HepG2 (cell line): ENCODE measurements around the gene REM2. TPM values are rescaled to one million over a fixed set of nuclear protein-coding genes. Genes with fewer than 3 reads are reported as not detected.

ENCODE experiments used
- BCLAF1 ChIP-seq: fragments of 450-650 bp; IDR thresholded peaks from 2 replicates; pipeline ENCODE4 v1.6.1; 2017; ENCODE audit warnings: mild to moderate bottlenecking
- JDP2 ChIP-seq: sonication (generic); formaldehyde crosslinking; IDR thresholded peaks from 2 replicates; pipeline ENCODE4 v1.8.1; 2022; ENCODE audit warnings: missing genetic modification reagents, borderline replicate concordance
- NCOA1 ChIP-seq: sonication (generic); formaldehyde crosslinking; IDR thresholded peaks from 2 replicates; pipeline ENCODE4 v1.9.0; 2021; ENCODE audit warnings: missing genetic modification reagents
- PTBP1 ChIP-seq: fragments of 200-400 bp; formaldehyde crosslinking; IDR thresholded peaks from 2 replicates; pipeline ENCODE4 v1.6.1; 2018; ENCODE audit warnings: low read length, low read depth; ENCODE audit not compliant: poor library complexity, severe bottlenecking
- SALL2 ChIP-seq: sonication (generic); formaldehyde crosslinking; IDR thresholded peaks from 2 replicates; pipeline ENCODE4 v1.8.1; 2023; ENCODE audit warnings: mild to moderate bottlenecking, missing genetic modification reagents, inconsistent platforms
- SMC3 ChIP-seq: IDR thresholded peaks from 2 replicates; pipeline ENCODE4 v1.6.1; 2011; ENCODE audit warnings: low read length, improper control_type of control experiment
- SRSF9 ChIP-seq: fragments of 200-400 bp; formaldehyde crosslinking; IDR thresholded peaks from 2 replicates; pipeline ENCODE4 v1.6.1; 2018; ENCODE audit warnings: borderline replicate concordance, mild to moderate bottlenecking, low read depth, low read length; ENCODE audit not compliant: insufficient read depth, poor library complexity, severe bottlenecking
- TAF1 ChIP-seq: sonication (generic); formaldehyde crosslinking; IDR thresholded peaks from 2 replicates; pipeline ENCODE4 v1.4.0; 2020; ENCODE audit warnings: missing genetic modification reagents
- ZNF777 ChIP-seq: sonication (generic); formaldehyde crosslinking; IDR thresholded peaks from 2 replicates; pipeline ENCODE4 v1.4.0; 2020; ENCODE audit warnings: missing genetic modification reagents
- polyA plus RNA-seq, 8 experiments: library from polyadenylated mRNA; depleted of rRNA in 3 of 8; stranded (reverse) in 7 of 8; unstranded in 1 of 8; fragments of >200 nt; fragmentation: Illumina TruSeq in 4 of 8; extraction: Trizol in 4 of 8; gene quantifications; 2 replicates each; pipeline versions ENCODE4 v1.2.1 to v1.2.3, GENCODE V29; 2011 to 2016; ENCODE audit warnings: low read depth in 4 of 8, missing spikeins in 1 of 8, mixed read lengths in 1 of 8; ENCODE audit not compliant: insufficient read depth in 1 of 8
- total RNA-seq, 5 experiments: library from RNA; depleted of rRNA; stranded (reverse); fragments of >200 nt; fragmentation: Illumina TruSeq; extraction: Trizol; gene quantifications; 2 replicates each; pipeline ENCODE4 v1.2.3, GENCODE V29; 2016; ENCODE audit warnings: low read depth in 1 of 5
- TF ChIP-seq, protein P1 (sequence below): sonication (generic); formaldehyde crosslinking; IDR thresholded peaks from 2 replicates; pipeline ENCODE4 v1.5.0; 2020; ENCODE audit warnings: mild to moderate bottlenecking, missing genetic modification reagents
- TF ChIP-seq, protein P2 (sequence below), 2 experiments: IDR thresholded peaks; 2 replicates each; pipeline ENCODE4 v1.6.1; 2011 to 2012; ENCODE audit warnings: low read length in 2 of 2, borderline replicate concordance in 1 of 2, low read depth in 1 of 2, mild to moderate bottlenecking in 1 of 2, moderate library complexity in 1 of 2
- TF ChIP-seq, protein P3 (sequence below): sonication (generic); formaldehyde crosslinking; IDR thresholded peaks from 2 replicates; pipeline ENCODE4 v1.4.0; 2020; ENCODE audit warnings: mild to moderate bottlenecking, low read depth, missing genetic modification reagents
- TF ChIP-seq, protein P4 (sequence below): sonication (generic); formaldehyde crosslinking; IDR thresholded peaks from 2 replicates; pipeline ENCODE4 v1.5.0; 2020; ENCODE audit warnings: missing genetic modification reagents
- TF ChIP-seq, protein P5 (sequence below): sonication (generic); formaldehyde crosslinking; IDR thresholded peaks from 2 replicates; pipeline ENCODE4 v1.9.0; 2021; ENCODE audit warnings: missing genetic modification reagents, mild to moderate bottlenecking, borderline replicate concordance

Gene REM2
- total and polyA plus RNA-seq, 2 of the 13 experiments (the other 11 are each of a cell fraction or from before 2014, with no cell fraction given) = 0.20 TPM; not detected in 1

- TF ChIP-seq, protein P1, sequence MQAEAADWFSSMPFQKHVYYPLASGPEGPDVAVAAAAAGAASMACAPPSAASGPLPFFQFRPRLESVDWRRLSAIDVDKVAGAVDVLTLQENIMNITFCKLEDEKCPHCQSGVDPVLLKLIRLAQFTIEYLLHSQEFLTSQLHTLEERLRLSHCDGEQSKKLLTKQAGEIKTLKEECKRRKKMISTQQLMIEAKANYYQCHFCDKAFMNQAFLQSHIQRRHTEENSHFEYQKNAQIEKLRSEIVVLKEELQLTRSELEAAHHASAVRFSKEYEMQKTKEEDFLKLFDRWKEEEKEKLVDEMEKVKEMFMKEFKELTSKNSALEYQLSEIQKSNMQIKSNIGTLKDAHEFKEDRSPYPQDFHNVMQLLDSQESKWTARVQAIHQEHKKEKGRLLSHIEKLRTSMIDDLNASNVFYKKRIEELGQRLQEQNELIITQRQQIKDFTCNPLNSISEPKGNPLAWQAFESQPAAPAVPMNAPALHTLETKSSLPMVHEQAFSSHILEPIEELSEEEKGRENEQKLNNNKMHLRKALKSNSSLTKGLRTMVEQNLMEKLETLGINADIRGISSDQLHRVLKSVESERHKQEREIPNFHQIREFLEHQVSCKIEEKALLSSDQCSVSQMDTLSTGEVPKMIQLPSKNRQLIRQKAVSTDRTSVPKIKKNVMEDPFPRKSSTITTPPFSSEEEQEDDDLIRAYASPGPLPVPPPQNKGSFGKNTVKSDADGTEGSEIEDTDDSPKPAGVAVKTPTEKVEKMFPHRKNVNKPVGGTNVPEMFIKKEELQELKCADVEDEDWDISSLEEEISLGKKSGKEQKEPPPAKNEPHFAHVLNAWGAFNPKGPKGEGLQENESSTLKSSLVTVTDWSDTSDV (CRISPR knock-in tag) = no peak
- TF ChIP-seq ZNF777 (CRISPR knock-in tag) = peak; percentile 100
- no peak for TF ChIP-seq NCOA1 (CRISPR knock-in tag)
- TF ChIP-seq PTBP1 = no peak
- peak; percentile 42 for TF ChIP-seq TAF1 (CRISPR knock-in tag)
- TF ChIP-seq, protein P2, sequence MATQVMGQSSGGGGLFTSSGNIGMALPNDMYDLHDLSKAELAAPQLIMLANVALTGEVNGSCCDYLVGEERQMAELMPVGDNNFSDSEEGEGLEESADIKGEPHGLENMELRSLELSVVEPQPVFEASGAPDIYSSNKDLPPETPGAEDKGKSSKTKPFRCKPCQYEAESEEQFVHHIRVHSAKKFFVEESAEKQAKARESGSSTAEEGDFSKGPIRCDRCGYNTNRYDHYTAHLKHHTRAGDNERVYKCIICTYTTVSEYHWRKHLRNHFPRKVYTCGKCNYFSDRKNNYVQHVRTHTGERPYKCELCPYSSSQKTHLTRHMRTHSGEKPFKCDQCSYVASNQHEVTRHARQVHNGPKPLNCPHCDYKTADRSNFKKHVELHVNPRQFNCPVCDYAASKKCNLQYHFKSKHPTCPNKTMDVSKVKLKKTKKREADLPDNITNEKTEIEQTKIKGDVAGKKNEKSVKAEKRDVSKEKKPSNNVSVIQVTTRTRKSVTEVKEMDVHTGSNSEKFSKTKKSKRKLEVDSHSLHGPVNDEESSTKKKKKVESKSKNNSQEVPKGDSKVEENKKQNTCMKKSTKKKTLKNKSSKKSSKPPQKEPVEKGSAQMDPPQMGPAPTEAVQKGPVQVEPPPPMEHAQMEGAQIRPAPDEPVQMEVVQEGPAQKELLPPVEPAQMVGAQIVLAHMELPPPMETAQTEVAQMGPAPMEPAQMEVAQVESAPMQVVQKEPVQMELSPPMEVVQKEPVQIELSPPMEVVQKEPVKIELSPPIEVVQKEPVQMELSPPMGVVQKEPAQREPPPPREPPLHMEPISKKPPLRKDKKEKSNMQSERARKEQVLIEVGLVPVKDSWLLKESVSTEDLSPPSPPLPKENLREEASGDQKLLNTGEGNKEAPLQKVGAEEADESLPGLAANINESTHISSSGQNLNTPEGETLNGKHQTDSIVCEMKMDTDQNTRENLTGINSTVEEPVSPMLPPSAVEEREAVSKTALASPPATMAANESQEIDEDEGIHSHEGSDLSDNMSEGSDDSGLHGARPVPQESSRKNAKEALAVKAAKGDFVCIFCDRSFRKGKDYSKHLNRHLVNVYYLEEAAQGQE (IDR thresholded peaks at IDR 0.05; ENCODE audit: borderline replicate concordance in 1 of 2, low read depth in 1 of 2, low read length in 2 of 2) = no peak
- no peak for TF ChIP-seq SMC3
- no peak for TF ChIP-seq JDP2 (CRISPR knock-in tag)
- TF ChIP-seq, protein P3, sequence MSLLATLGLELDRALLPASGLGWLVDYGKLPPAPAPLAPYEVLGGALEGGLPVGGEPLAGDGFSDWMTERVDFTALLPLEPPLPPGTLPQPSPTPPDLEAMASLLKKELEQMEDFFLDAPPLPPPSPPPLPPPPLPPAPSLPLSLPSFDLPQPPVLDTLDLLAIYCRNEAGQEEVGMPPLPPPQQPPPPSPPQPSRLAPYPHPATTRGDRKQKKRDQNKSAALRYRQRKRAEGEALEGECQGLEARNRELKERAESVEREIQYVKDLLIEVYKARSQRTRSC (CRISPR knock-in tag) = peak; percentile 84; the same call in 1 of the 2 replicates
- TF ChIP-seq, protein P4, sequence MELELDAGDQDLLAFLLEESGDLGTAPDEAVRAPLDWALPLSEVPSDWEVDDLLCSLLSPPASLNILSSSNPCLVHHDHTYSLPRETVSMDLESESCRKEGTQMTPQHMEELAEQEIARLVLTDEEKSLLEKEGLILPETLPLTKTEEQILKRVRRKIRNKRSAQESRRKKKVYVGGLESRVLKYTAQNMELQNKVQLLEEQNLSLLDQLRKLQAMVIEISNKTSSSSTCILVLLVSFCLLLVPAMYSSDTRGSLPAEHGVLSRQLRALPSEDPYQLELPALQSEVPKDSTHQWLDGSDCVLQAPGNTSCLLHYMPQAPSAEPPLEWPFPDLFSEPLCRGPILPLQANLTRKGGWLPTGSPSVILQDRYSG (CRISPR knock-in tag) = no peak
- no peak for TF ChIP-seq SALL2 (CRISPR knock-in tag)
- no peak for TF ChIP-seq SRSF9
- TF ChIP-seq, protein P5, sequence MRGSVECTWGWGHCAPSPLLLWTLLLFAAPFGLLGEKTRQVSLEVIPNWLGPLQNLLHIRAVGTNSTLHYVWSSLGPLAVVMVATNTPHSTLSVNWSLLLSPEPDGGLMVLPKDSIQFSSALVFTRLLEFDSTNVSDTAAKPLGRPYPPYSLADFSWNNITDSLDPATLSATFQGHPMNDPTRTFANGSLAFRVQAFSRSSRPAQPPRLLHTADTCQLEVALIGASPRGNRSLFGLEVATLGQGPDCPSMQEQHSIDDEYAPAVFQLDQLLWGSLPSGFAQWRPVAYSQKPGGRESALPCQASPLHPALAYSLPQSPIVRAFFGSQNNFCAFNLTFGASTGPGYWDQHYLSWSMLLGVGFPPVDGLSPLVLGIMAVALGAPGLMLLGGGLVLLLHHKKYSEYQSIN (CRISPR knock-in tag) = no peak
- no peak for TF ChIP-seq BCLAF1
Measured at GRCh38 chr14:22837114-22837749, 45.8 kb upstream of the REM2 start (continued).
